ENCODE measurements around the gene WDR70. TPM values are rescaled to one million over a fixed set of nuclear protein-coding genes. Genes with fewer than 3 reads are reported as not detected.

Gene WDR70
- total RNA-seq, 1 experiment from 2014 or later: 25.0 TPM

DNA sequence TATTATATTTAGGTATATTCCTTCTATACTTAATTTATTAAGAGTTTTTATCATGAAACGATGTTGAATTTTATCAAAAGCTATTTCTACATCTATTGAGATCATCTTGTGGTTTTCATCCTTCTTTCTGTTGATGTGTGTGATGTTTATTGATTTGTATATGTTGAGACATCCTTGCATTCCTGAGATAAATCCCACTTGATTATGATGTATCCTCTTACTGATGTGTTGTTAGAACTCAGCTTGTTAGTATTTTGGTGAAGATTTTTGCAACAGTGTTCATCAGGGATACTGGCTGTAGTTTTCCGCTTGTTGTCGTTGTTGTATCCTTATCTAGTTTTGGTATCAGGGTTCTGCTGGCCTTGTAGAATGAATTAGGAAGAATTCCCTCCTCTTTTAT, 247.1 kb downstream of the WDR70 start:
- no peaks in the 10 kb centered on the region for H3K4me1 ChIP-seq (ENCODE audit: insufficient read depth, low read length)

DNA sequence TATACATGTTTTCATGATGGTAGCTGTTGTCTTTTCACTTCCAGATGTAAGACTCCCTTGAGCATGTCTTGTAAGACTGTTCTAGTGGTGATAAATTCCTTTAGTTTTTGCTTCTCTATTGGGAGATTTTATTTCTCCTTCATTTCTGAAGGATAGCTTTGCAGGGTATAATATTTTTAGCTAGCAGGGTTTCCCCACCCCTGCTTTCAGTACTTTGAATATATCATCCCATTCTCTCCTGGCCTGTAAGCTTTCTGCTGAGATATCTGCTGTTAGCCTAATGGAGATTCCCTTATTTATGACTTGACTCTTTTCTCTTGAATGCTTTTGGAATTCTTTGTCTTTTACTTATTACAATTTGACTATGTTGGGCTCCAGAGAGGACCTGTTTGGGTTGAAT, 249.8 kb downstream of the WDR70 start:
- Histone ChIP-seq H3K4me3 (ENCODE audit: low read length) (no peak overlapping the region), H3K27me3 (ENCODE audit: low read length) (no peaks in the 10 kb centered on the region), H3K4me1 (ENCODE audit: insufficient read depth, low read length) (no peaks in the 10 kb centered on the region), H3K27ac (ENCODE audit: low read length) (no peak overlapping the region), H3K9me2 (replicated peaks; ENCODE audit: low read length) (no peaks in the 10 kb centered on the region), H3K4me2 (ENCODE audit: low read length) (no peak overlapping the region), H3K9ac (ENCODE audit: low read length) (no peak overlapping the region), H3K79me2 (ENCODE audit: low read length) (no peaks in the 10 kb centered on the region), H2AFZ (ENCODE audit: low read length) (no peak overlapping the region), H3F3A (ENCODE audit: low read length, unreplicated experiment) (no peaks in the 10 kb centered on the region), H3K9me3 (ENCODE audit: low read length) (peaks cover 12% of the 10 kb centered on the region; the same call in 1 of the 2 replicates), H4K20me1 (ENCODE audit: low read length) (no peaks in the 10 kb centered on the region), H3K36me3 (ENCODE audit: low read depth, low read length) (peaks cover 5% of the 10 kb centered on the region; the same call in 1 of the 2 replicates)
- TF ChIP-seq CTCF (conservative IDR thresholded peaks at IDR 0.05; ENCODE audit: low read depth, low read length) (no peak), EZH2phosphoT487 (IDR thresholded peaks at IDR 0.05; ENCODE audit: borderline replicate concordance, low read length) (no peak), EZH2 (IDR thresholded peaks at IDR 0.05; ENCODE audit: low read length, unreplicated experiment) (no peak)
- POLR2A ChIA-PET (ENCODE audit: unreplicated experiment): no interaction called here
- intact Hi-C loops (cut with micrococcal nuclease): no loop called here
- CTCF ChIA-PET: no interaction called here
- no peak for DNase-seq
- no TSS peak for BruUV-seq (replicated peaks)
- no peak for ATAC-seq

More for the DNA sequence above, 247.1 kb downstream of the WDR70 start:
- BruUV-seq (replicated peaks): no TSS peak
- H3K27ac ChIP-seq (ENCODE audit: low read length): no peak overlapping the region
- ChIA-PET CTCF (no interaction called here), POLR2A (ENCODE audit: unreplicated experiment) (no interaction called here)
- H3K36me3 ChIP-seq (ENCODE audit: low read depth, low read length): peaks cover 5% of the 10 kb centered on the region; the same call in 1 of the 2 replicates
- no peak overlapping the region for H3K4me3 ChIP-seq (ENCODE audit: low read length)
- intact Hi-C loops (cut with micrococcal nuclease): no loop called here
- no peaks in the 10 kb centered on the region for H3F3A ChIP-seq (ENCODE audit: low read length, unreplicated experiment)
- no peaks in the 10 kb centered on the region for H4K20me1 ChIP-seq (ENCODE audit: low read length)
- TF ChIP-seq CTCF (conservative IDR thresholded peaks at IDR 0.05; ENCODE audit: low read depth, low read length) (no peak), EZH2phosphoT487 (IDR thresholded peaks at IDR 0.05; ENCODE audit: borderline replicate concordance, low read length) (no peak)
- no peak overlapping the region for H3K9ac ChIP-seq (ENCODE audit: low read length)
- H3K9me2 ChIP-seq (replicated peaks; ENCODE audit: low read length): no peaks in the 10 kb centered on the region
- H3K27me3 ChIP-seq (ENCODE audit: low read length): no peaks in the 10 kb centered on the region
- H3K9me3 ChIP-seq (ENCODE audit: low read length): peaks cover 12% of the 10 kb centered on the region; the same call in 1 of the 2 replicates
- DNase-seq (no peak), ATAC-seq (no peak)
- no peak overlapping the region for H3K4me2 ChIP-seq (ENCODE audit: low read length)
- no peaks in the 10 kb centered on the region for H3K79me2 ChIP-seq (ENCODE audit: low read length)
- no peak overlapping the region for H2AFZ ChIP-seq (ENCODE audit: low read length)

DNA sequence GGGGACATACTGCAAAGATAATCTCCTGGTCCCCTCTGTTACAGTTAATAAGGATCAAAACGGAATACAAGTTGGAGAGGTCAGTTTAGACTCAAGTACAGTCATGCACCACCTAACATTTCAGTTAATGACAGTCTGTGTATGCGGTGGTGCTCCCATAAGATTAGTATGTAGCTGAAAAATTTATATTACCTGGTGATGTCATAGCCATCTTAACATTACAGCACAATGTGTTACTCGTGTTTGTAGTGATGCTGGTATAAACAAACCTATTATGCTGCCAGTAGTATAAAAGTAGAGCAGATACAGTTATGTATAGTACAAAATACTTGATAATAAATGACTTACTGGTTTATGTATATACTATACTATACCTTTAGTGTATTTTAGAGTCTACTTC, 252.8 kb downstream of the WDR70 start:
- no peaks in the 10 kb centered on the region for H3K27me3 ChIP-seq (ENCODE audit: low read length)
- H3K4me2 ChIP-seq (ENCODE audit: low read length): no peak overlapping the region
- no peak for DNase-seq
- no peaks in the 10 kb centered on the region for H4K20me1 ChIP-seq (ENCODE audit: low read length)
- intact Hi-C loops (cut with micrococcal nuclease): loop anchor here (10.0 kb wide), 1 partner anchor 123 kb away; no protein-coding TSS in a partner anchor
- no peaks in the 10 kb centered on the region for H3K4me1 ChIP-seq (ENCODE audit: insufficient read depth, low read length)
- no peaks in the 10 kb centered on the region for H3F3A ChIP-seq (ENCODE audit: low read length, unreplicated experiment)
- ChIA-PET POLR2A (ENCODE audit: unreplicated experiment) (no interaction called here), CTCF (no interaction called here)
- H3K27ac ChIP-seq (ENCODE audit: low read length): no peak overlapping the region
- TF ChIP-seq CTCF (conservative IDR thresholded peaks at IDR 0.05; ENCODE audit: low read depth, low read length) (no peak), EZH2phosphoT487 (IDR thresholded peaks at IDR 0.05; ENCODE audit: borderline replicate concordance, low read length) (no peak), EZH2 (IDR thresholded peaks at IDR 0.05; ENCODE audit: low read length, unreplicated experiment) (no peak)
- no peak overlapping the region for H3K9ac ChIP-seq (ENCODE audit: low read length)
- no peak for ATAC-seq
- H3K79me2 ChIP-seq (ENCODE audit: low read length): no peaks in the 10 kb centered on the region
- H3K9me3 ChIP-seq (ENCODE audit: low read length): peaks cover 12% of the 10 kb centered on the region; the same call in 1 of the 2 replicates
- H3K9me2 ChIP-seq (replicated peaks; ENCODE audit: low read length): no peaks in the 10 kb centered on the region
- H3K4me3 ChIP-seq (ENCODE audit: low read length): no peak overlapping the region
- H2AFZ ChIP-seq (ENCODE audit: low read length): no peak overlapping the region
- H3K36me3 ChIP-seq (ENCODE audit: low read depth, low read length): peaks cover 5% of the 10 kb centered on the region; the same call in 1 of the 2 replicates
- no TSS peak for BruUV-seq (replicated peaks)
